ENCODE measurements around the gene KLC3.
"Not testable (repeated sequence)": the region's sequence is repeated elsewhere in the genome, so short reads cannot be mapped to it uniquely, and the experiment has no call there.

KLC3 gene

GRCh38 chr19:45320997-45321775, 19.4 kb upstream of the KLC3 start:
- DNase-seq = no peak

GRCh38 chr19:45321848-45322247, 18.7 kb upstream of the KLC3 start:
- DNase-seq = no peak

GRCh38 chr19:45322311-45322710, 18.2 kb upstream of the KLC3 start:
- no peak for DNase-seq

GRCh38 chr19:45322744-45323281, 17.7 kb upstream of the KLC3 start, which contains the start of gene CKM:
TSS of gene CKM (minus strand) at chr19:45322875. CDS start at chr19:45319713, 3,162 bp downstream.
- DNase-seq = no peak

- no peak for DNase-seq
Observed at GRCh38 chr19:45323671-45324081, 16.9 kb upstream of the KLC3 start.

GRCh38 chr19:45324349-45324907, 16.1 kb upstream of the KLC3 start:
- no peak for DNase-seq

- DNase-seq = no peak
Observed at GRCh38 chr19:45327404-45328143, 13.0 kb upstream of the KLC3 start.

GRCh38 chr19:45331411-45331810, 9.1 kb upstream of the KLC3 start:
- DNase-seq = no peak

GRCh38 chr19:45333609-45334303, 6.8 kb upstream of the KLC3 start:
- DNase-seq = no peak

GRCh38 chr19:45334881-45335280, 5.7 kb upstream of the KLC3 start:
- not testable (repeated sequence) for DNase-seq

- DNase-seq = no peak
Observed at GRCh38 chr19:45336696-45337251, 3.8 kb upstream of the KLC3 start.

- no peak for DNase-seq
Observed at GRCh38 chr19:45339629-45340028, 921 bp upstream of the KLC3 start.

- no peak for DNase-seq
Observed at GRCh38 chr19:45340899-45341453, 426 bp downstream of the KLC3 start.

- no peak for DNase-seq
Observed at GRCh38 chr19:45342911-45343310, 2.4 kb downstream of the KLC3 start.

GRCh38 chr19:45344621-45345505, 4.3 kb downstream of the KLC3 start:
- DNase-seq = no peak

GRCh38 chr19:45345506-45345860, 4.9 kb downstream of the KLC3 start:
- DNase-seq = no peak

GRCh38 chr19:45346449-45346848, 5.9 kb downstream of the KLC3 start:
- no peak for DNase-seq

- no peak for DNase-seq
Observed at GRCh38 chr19:45347570-45348366, 7.2 kb downstream of the KLC3 start.

- DNase-seq = no peak
Observed at GRCh38 chr19:45348367-45349125, 8.0 kb downstream of the KLC3 start.

- no peak for DNase-seq
Observed at GRCh38 chr19:45349126-45349415, 8.5 kb downstream of the KLC3 start.
